Measurements from ENCODE around the gene TSPAN14.
A peak's percentile ranks its signal among the peaks of the same experiment; 100 is the strongest.

TSPAN14 gene

DNA sequence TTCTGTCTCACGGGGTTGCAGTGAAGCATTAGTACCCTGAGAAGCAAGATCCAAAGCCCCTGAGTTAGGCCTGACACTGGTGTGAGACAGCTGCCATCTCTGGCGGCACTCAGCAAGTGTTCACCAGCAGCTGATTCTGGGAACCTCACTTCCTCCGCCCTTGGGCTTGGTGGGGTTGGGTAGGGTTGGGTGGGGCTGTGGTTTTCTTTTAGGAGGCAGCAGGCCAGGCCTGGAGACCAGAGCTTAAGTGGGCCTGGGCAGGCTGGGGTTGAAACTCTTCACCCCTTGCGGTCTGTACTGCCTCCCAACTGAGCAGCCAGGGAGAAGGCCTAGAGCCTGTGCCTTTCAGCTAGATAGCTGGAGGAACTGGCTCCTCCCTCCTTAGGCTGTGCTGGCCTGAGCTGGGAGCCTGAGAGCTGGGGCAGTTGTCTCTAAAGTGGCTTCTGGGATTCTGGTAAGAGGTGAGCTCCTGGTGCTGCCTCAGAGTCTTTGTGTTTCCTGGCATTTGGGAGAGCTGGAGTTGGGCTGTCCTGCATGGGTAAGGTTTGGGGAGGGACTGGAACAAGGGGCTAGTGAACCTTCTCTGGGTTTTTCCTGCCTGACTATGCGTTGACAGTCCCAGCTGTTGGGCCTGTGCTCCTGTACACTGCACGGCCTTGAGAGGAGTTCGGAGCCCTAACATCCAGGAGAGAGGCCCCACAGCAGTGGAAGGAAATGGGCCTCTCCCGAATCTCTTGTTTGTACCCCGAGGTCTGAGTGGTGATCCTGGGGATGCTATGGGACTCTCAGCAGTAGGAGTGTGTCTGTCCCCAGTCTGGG, 5.1 kb downstream of the TSPAN14 start:
- H3K9me3 Mint-ChIP-seq: no peaks in the 10 kb centered on the region
- H3K4me1 Mint-ChIP-seq: peaks cover 86% of the 10 kb centered on the region
- no peak overlapping the region for H3K27ac Mint-ChIP-seq
- H3K4me3 Mint-ChIP-seq: no peak overlapping the region
- TF ChIP-seq, protein P1, sequence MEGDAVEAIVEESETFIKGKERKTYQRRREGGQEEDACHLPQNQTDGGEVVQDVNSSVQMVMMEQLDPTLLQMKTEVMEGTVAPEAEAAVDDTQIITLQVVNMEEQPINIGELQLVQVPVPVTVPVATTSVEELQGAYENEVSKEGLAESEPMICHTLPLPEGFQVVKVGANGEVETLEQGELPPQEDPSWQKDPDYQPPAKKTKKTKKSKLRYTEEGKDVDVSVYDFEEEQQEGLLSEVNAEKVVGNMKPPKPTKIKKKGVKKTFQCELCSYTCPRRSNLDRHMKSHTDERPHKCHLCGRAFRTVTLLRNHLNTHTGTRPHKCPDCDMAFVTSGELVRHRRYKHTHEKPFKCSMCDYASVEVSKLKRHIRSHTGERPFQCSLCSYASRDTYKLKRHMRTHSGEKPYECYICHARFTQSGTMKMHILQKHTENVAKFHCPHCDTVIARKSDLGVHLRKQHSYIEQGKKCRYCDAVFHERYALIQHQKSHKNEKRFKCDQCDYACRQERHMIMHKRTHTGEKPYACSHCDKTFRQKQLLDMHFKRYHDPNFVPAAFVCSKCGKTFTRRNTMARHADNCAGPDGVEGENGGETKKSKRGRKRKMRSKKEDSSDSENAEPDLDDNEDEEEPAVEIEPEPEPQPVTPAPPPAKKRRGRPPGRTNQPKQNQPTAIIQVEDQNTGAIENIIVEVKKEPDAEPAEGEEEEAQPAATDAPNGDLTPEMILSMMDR (IDR thresholded peaks at IDR 0.05): no peak
- no peaks in the 10 kb centered on the region for H3K27me3 Mint-ChIP-seq (ENCODE audit: low read depth, poor library complexity)
- H3K36me3 Mint-ChIP-seq (ENCODE audit: low read depth): no peaks in the 10 kb centered on the region
- DNase-seq: no peak

DNA sequence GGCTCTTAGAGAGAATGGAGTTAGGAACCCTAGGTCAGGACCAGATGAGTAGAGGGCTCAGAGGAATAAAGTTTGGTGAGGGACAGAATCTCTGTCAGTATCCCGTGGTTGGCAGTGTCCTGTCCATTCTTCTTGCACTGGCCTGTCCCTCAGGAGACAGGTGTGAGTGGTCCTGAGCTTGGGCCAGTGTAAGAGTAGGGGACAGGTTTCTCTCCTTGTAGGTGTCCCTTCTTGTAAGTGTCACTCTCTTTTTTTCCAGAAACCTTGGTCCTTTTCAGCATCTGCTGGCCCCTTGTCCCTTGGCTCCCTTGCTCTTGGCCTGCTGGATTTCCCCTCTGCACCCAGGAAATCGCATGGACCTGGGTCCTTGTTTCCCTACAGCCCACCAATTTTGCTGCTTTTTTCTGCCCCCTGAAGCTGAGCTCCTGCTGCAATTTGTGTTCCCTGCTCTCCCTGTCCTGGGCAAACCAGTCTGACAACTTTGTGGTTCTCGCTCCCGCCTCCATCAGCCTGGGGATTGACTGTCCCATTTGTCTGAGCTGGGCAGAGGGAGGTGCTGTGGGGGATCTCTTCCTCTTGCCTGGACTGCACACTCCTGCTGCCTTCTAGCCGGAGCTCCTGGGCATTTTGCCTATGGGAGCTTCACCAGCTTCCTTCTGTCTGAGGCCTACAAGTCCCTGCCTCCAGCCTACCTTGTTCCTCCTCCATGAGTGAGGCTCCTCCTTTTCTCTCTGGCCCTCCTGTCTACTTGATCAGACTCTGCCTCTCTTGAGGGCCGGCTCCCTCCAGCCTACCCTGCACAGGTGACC, 6.5 kb downstream of the TSPAN14 start:
- Mint-ChIP-seq H3K4me1 (peaks cover 92% of the 10 kb centered on the region), H3K27me3 (ENCODE audit: low read depth, poor library complexity) (no peaks in the 10 kb centered on the region), H3K27ac (peak overlapping the region; percentile 92), H3K4me3 (peak overlapping the region; percentile 8), H3K9me3 (no peaks in the 10 kb centered on the region), H3K36me3 (ENCODE audit: low read depth) (no peaks in the 10 kb centered on the region)
- DNase-seq: no peak
- TF ChIP-seq, protein P1 (IDR thresholded peaks at IDR 0.05): no peak

DNA sequence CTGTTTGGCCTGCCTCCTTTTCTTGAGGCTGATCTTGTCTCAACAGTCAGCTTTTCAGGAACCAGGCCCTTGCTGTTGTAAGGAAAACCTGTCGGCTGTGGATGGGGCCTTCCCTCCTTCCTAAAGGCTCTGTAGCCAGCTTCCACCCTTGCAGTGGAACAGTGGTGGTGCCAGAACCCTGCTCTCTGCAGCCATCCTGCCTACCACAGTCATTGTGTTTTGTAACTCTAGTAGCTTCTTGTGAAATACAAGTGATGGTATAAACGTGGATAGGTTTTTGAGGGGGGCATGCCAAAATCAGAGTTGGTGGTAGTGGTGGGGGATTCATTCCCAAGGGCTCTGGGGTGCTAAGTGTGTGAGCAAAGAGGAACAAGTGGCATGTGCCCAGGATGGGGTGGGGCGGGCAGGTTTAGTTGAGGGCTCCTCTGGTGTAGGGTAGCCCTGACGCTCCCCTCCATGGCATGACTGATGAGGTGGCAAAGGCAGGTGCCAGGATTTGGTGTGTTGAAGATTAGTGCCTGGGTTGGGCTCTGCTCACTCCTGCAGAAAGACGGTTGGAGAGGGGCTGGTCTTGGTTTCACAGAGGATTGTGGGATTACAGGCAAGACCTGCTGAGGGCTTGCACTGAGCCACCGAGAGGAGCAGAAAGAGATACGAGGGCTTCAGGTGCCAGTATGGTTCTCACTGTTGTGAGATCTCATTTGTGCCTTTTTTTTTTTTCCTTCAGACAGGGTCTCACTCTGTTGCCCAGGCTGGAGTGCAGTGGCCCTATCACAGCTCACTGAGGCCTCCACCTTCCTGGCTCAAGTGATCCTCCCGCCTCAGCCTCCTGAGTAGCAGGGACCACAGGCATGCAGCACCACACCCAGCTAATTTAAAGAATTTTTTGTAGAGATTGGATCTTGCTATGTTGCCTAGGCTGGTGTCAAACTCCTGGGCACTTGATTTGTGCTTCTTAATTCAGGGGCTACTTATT, 7.4 kb downstream of the TSPAN14 start:
- H3K36me3 Mint-ChIP-seq (ENCODE audit: low read depth): no peaks in the 10 kb centered on the region
- H3K4me1 Mint-ChIP-seq: peaks cover 92% of the 10 kb centered on the region
- no peaks in the 10 kb centered on the region for H3K9me3 Mint-ChIP-seq
- H3K4me3 Mint-ChIP-seq: peak overlapping the region; percentile 8
- peak overlapping the region; percentile 90 for H3K27ac Mint-ChIP-seq
- TF ChIP-seq, protein P1 (IDR thresholded peaks at IDR 0.05): no peak
- H3K27me3 Mint-ChIP-seq (ENCODE audit: low read depth, poor library complexity): no peaks in the 10 kb centered on the region
- DNase-seq: no peak

DNA sequence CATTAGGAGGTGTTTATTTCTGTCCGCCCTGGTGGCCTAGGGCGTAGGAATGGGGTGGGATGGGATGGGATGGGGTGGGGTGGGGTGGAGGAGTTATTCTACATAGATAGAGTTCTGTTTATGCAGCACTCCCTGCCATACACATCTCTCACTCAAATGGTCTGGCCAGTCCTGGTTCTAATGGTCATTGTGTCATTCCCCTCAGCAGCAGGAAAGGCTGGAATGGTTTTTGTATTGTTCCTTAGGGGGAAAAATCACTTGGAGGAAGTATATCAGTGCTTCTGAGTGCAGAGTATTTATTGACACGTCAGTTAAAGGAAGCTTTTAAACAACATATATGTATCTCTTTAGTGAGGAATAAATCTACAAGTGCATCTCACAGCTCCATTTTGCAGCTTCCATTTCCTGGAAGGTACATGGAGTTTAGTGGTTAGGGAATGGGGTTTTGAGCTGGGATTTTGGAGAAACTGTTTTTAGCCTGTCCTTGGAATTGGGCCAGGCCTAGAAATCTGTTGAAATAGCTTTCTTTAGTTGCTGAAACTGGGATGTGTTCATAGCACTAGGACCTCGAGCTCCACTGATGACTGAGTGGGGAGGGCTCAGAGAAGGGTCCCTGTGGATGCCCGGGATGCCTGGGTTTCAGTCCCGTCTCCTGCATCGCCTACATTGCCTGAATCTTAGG, 8.3 kb downstream of the TSPAN14 start:
- Mint-ChIP-seq H3K36me3 (ENCODE audit: low read depth) (no peaks in the 10 kb centered on the region), H3K4me1 (peaks cover 100% of the 10 kb centered on the region), H3K9me3 (no peaks in the 10 kb centered on the region), H3K27me3 (ENCODE audit: low read depth, poor library complexity) (no peaks in the 10 kb centered on the region), H3K4me3 (no peak overlapping the region), H3K27ac (peak overlapping the region; percentile 97)
- DNase-seq: no peak
- TF ChIP-seq, protein P1 (IDR thresholded peaks at IDR 0.05): no peak

Measured in nephron progenitor cell (in vitro differentiated cells).